Lower leg skin (tissue), 3 donors: ENCODE data around the gene RORC.

ENCODE experiments used
- CTCF ChIP-seq, 3 donors: fragments of 450-650 bp; IDR thresholded peaks; one replicate each; pipeline ENCODE4 v1.5.1; 2016; ENCODE audit warnings: antibody characterized with exemption in 3 of 3, mild to moderate bottlenecking in 3 of 3, moderate library complexity in 2 of 3
- POLR2A ChIP-seq, 2 donors: fragments of 450-650 bp; IDR thresholded peaks; one replicate each; pipeline ENCODE4 v1.6.1; 2016 to 2017; ENCODE audit warnings: antibody characterized with exemption in 2 of 2, mild to moderate bottlenecking in 1 of 2, moderate library complexity in 1 of 2

GRCh38 chr1:151868486-151868885 is 36.9 kb upstream of the RORC start:
- TF ChIP-seq CTCF (IDR thresholded peaks at IDR 0.05) (no peak), POLR2A (IDR thresholded peaks at IDR 0.05) (no peak)
